ENCODE results near the gene RYR2. TPM values are rescaled to one million over a fixed set of nuclear protein-coding genes. Genes with fewer than 3 reads are reported as not detected.

Gene RYR2
- total and polyA plus RNA-seq, 2 experiments from 2014 or later = not detected

- no peak overlapping the region for H3K9ac ChIP-seq
- H3F3A ChIP-seq (ENCODE audit: insufficient read depth) = no peaks in the 10 kb centered on the region
- TF ChIP-seq EZH2phosphoT487 (IDR thresholded peaks at IDR 0.05; ENCODE audit: insufficient read depth, low read depth) (no peak), EZH2 (IDR thresholded peaks at IDR 0.05; ENCODE audit: insufficient read depth, poor library complexity, severe bottlenecking) (no peak)
- H3K27ac ChIP-seq = no peak overlapping the region
- WGBS, 2 experiments (ENCODE audit: low coverage in 1 of 2, low lambda C conversion rate in 2 of 2, missing lambda C conversion rate in 2 of 2) = 23 to 32% methylated on average over 3 of the region's 3 CpGs
- H4K20me1 ChIP-seq (ENCODE audit: insufficient read depth) = no peaks in the 10 kb centered on the region
- no peaks in the 10 kb centered on the region for H3K9me2 ChIP-seq (ENCODE audit: insufficient read depth)
- H3K4me1 ChIP-seq (ENCODE audit: insufficient read depth) = no peaks in the 10 kb centered on the region
- in situ Hi-C loops (cut with MboI) = no loop called here
- H3K4me3 ChIP-seq = no peak overlapping the region
- no peaks in the 10 kb centered on the region for H3K27me3 ChIP-seq (replicated peaks; ENCODE audit: insufficient read depth)
- H3K4me2 ChIP-seq (ENCODE audit: unreplicated experiment) = no peak overlapping the region
- H2AFZ ChIP-seq = no peak overlapping the region
- no peaks in the 10 kb centered on the region for H3K36me3 ChIP-seq (ENCODE audit: low read depth)
- no peak for DNase-seq
- H3K9me3 ChIP-seq (ENCODE audit: low read depth) = no peaks in the 10 kb centered on the region
- H3K79me2 ChIP-seq (ENCODE audit: insufficient read depth) = no peaks in the 10 kb centered on the region
Measured at GRCh38 chr1:237444120-237444790, 402.3 kb downstream of the RYR2 start.

GRCh38 chr1:237448042-237448441 is 406.1 kb downstream of the RYR2 start:
- H3K36me3 ChIP-seq (ENCODE audit: low read depth) = no peaks in the 10 kb centered on the region
- H3K9me3 ChIP-seq (ENCODE audit: low read depth) = no peaks in the 10 kb centered on the region
- 33 to 35% methylated on average over 7 of the region's 7 CpGs for WGBS, 2 experiments (ENCODE audit: low coverage in 1 of 2, low lambda C conversion rate in 2 of 2, missing lambda C conversion rate in 2 of 2)
- no peak overlapping the region for H3K4me2 ChIP-seq (ENCODE audit: unreplicated experiment)
- H3K27ac ChIP-seq = no peak overlapping the region
- H3K79me2 ChIP-seq (ENCODE audit: insufficient read depth) = no peaks in the 10 kb centered on the region
- no peaks in the 10 kb centered on the region for H3K4me1 ChIP-seq (ENCODE audit: insufficient read depth)
- no peaks in the 10 kb centered on the region for H3K27me3 ChIP-seq (replicated peaks; ENCODE audit: insufficient read depth)
- H2AFZ ChIP-seq = no peak overlapping the region
- no peaks in the 10 kb centered on the region for H4K20me1 ChIP-seq (ENCODE audit: insufficient read depth)
- no peak overlapping the region for H3K9ac ChIP-seq
- in situ Hi-C loops (cut with MboI) = no loop called here
- no peak for DNase-seq
- no peak overlapping the region for H3K4me3 ChIP-seq
- no peaks in the 10 kb centered on the region for H3F3A ChIP-seq (ENCODE audit: insufficient read depth)
- H3K9me2 ChIP-seq (ENCODE audit: insufficient read depth) = no peaks in the 10 kb centered on the region
- TF ChIP-seq EZH2phosphoT487 (IDR thresholded peaks at IDR 0.05; ENCODE audit: insufficient read depth, low read depth) = no peak
- TF ChIP-seq EZH2 (IDR thresholded peaks at IDR 0.05; ENCODE audit: insufficient read depth, poor library complexity, severe bottlenecking) = no peak

DNA sequence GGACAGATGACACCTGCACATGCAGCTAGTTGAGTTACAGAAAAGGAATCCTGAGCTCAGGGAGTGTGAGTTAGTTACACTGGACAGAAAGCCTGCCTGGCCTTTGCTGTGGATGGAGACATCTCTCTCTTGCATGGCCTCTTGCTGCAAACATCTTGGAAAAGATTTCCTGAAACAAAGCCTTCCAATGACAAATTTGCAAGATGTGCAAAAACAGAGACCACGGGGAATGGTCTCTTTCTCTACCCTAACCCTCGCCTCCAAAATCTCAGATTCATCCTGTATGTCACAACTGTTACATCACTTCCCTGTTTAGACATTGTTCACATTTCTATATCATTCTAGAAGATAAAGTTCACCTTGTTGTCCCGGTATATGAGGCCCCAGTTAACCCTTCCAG is 415.6 kb downstream of the RYR2 start:
- Histone ChIP-seq H3K27ac (no peak overlapping the region), H3K79me2 (ENCODE audit: insufficient read depth) (no peaks in the 10 kb centered on the region), H3K9ac (no peak overlapping the region), H3F3A (ENCODE audit: insufficient read depth) (no peaks in the 10 kb centered on the region), H3K4me1 (ENCODE audit: insufficient read depth) (no peaks in the 10 kb centered on the region), H3K4me2 (ENCODE audit: unreplicated experiment) (no peak overlapping the region), H4K20me1 (ENCODE audit: insufficient read depth) (no peaks in the 10 kb centered on the region), H3K4me3 (no peak overlapping the region), H3K27me3 (replicated peaks; ENCODE audit: insufficient read depth) (no peaks in the 10 kb centered on the region), H3K9me3 (ENCODE audit: low read depth) (peaks cover 2% of the 10 kb centered on the region), H2AFZ (no peak overlapping the region), H3K9me2 (ENCODE audit: insufficient read depth) (no peaks in the 10 kb centered on the region), H3K36me3 (ENCODE audit: low read depth) (no peaks in the 10 kb centered on the region)
- 4% methylated on average over 3 of the region's 3 CpGs for WGBS, 2 experiments (ENCODE audit: low coverage in 1 of 2, low lambda C conversion rate in 2 of 2, missing lambda C conversion rate in 2 of 2)
- DNase-seq = no peak
- no peak for TF ChIP-seq EZH2phosphoT487 (IDR thresholded peaks at IDR 0.05; ENCODE audit: insufficient read depth, low read depth)
- TF ChIP-seq EZH2 (IDR thresholded peaks at IDR 0.05; ENCODE audit: insufficient read depth, poor library complexity, severe bottlenecking) = no peak
- in situ Hi-C loops (cut with MboI) = no loop called here

- no peaks in the 10 kb centered on the region for H3K79me2 ChIP-seq (ENCODE audit: insufficient read depth)
- no peak overlapping the region for H3K4me2 ChIP-seq (ENCODE audit: unreplicated experiment)
- no peaks in the 10 kb centered on the region for H3K9me3 ChIP-seq (ENCODE audit: low read depth)
- no peaks in the 10 kb centered on the region for H3K36me3 ChIP-seq (ENCODE audit: low read depth)
- no peaks in the 10 kb centered on the region for H3K27me3 ChIP-seq (replicated peaks; ENCODE audit: insufficient read depth)
- H3K9me2 ChIP-seq (ENCODE audit: insufficient read depth) = no peaks in the 10 kb centered on the region
- no peak for DNase-seq
- WGBS, 2 experiments (ENCODE audit: low coverage in 1 of 2, low lambda C conversion rate in 2 of 2, missing lambda C conversion rate in 2 of 2) = 16 to 18% methylated on average over 3 of the region's 3 CpGs
- no peaks in the 10 kb centered on the region for H3K4me1 ChIP-seq (ENCODE audit: insufficient read depth)
- H2AFZ ChIP-seq = no peak overlapping the region
- no peak overlapping the region for H3K9ac ChIP-seq
- no peaks in the 10 kb centered on the region for H4K20me1 ChIP-seq (ENCODE audit: insufficient read depth)
- H3K4me3 ChIP-seq = no peak overlapping the region
- in situ Hi-C loops (cut with MboI) = no loop called here
- no peak overlapping the region for H3K27ac ChIP-seq
- no peaks in the 10 kb centered on the region for H3F3A ChIP-seq (ENCODE audit: insufficient read depth)
- TF ChIP-seq EZH2phosphoT487 (IDR thresholded peaks at IDR 0.05; ENCODE audit: insufficient read depth, low read depth) (no peak), EZH2 (IDR thresholded peaks at IDR 0.05; ENCODE audit: insufficient read depth, poor library complexity, severe bottlenecking) (no peak)
Measured at GRCh38 chr1:237467320-237467719, 425.3 kb downstream of the RYR2 start.
